Body of pancreas (tissue), 4 donors: ENCODE measurements around the gene PLIN4. TPM values are rescaled to one million over a fixed set of nuclear protein-coding genes. Genes with fewer than 3 reads are reported as not detected.

ENCODE experiments used
- ATAC-seq: fragments of 150-250 bp; one replicate; pipeline ENCODE4 v1.9.1; 2016
- DNase-seq, 4 donors: peaks; one replicate each; pipeline ENCODE4 v3.0.0-alpha.2; 2019
- H3K27ac ChIP-seq, 4 donors: fragments of 200-600 bp; sonication (generic); 1 replicate in 3 of 4; 2 replicates in 1 of 4; pipeline versions ENCODE4 v1.5.1 to v1.6.1; 2016 to 2019; ENCODE audit warnings: mild to moderate bottlenecking in 1 of 4, mixed read lengths in 1 of 4, moderate library complexity in 1 of 4
- H3K27me3 ChIP-seq, 2 donors: fragments of 200-600 bp; sonication (generic); one replicate each; pipeline ENCODE4 v1.6.0; 2016; ENCODE audit warnings: mild to moderate bottlenecking in 1 of 2
- H3K36me3 ChIP-seq, 2 donors: fragments of 200-600 bp; sonication (generic); replicated peaks in 1 of 2; 2 replicates each; pipeline ENCODE4 v1.5.1; 2016; ENCODE audit warnings: low read depth in 2 of 2; ENCODE audit not compliant: insufficient read depth in 1 of 2
- H3K4me1 ChIP-seq: fragments of 200-600 bp; sonication (generic); one replicate; pipeline ENCODE4 v1.6.0; 2016
- H3K4me3 ChIP-seq, 2 donors: fragments of 200-600 bp; sonication (generic); 1 replicate in 1 of 2; 2 replicates in 1 of 2; pipeline ENCODE4 v1.5.1; 2016 to 2019
- H3K9me3 ChIP-seq, 3 donors: fragments of 200-600 bp; sonication (generic); 1 replicate in 2 of 3; 2 replicates in 1 of 3; pipeline ENCODE4 v1.5.1; 2016
- CTCF ChIP-seq, 7 experiments: fragments of 450-650 bp in 4 of 7; fragments of 200-600 bp in 3 of 7; sonication (generic) in 3 of 7; IDR thresholded peaks; one replicate each; pipeline ENCODE4 v1.5.1; 2016 to 2019; ENCODE audit warnings: antibody characterized with exemption in 7 of 7
- POLR2A ChIP-seq, 3 donors: fragments of 450-650 bp; IDR thresholded peaks; one replicate each; pipeline ENCODE4 v1.6.1; 2016; ENCODE audit warnings: antibody characterized with exemption in 3 of 3, mild to moderate bottlenecking in 2 of 3
- WGBS, 2 donors: methylation state at CpG; one replicate each; pipeline ENCODE4 v1.1.5; 2017; 5-methylcytosine and 5-hydroxymethylcytosine counted together
- intact Hi-C: fragments of 100-400 bp; cut with DNase I; formaldehyde crosslinking; loops from one replicate; pipeline ENCODE4 v1.15.1; 2023
- total RNA-seq, 2 donors: library from RNA; depleted of rRNA; stranded (reverse); fragments of >200 nt; gene quantifications; one replicate each; pipeline ENCODE4 v1.1.0, GENCODE V29; 2016

PLIN4 gene
- total RNA-seq, 2 donors from 2014 or later = 18.9 to 125 TPM

GRCh38 chr19:4504297-4504701 lies 14.0 kb downstream of the PLIN4 start:
- intact Hi-C loops = no loop called here

GRCh38 chr19:4503825-4504170 lies 14.5 kb downstream of the PLIN4 start:
- no peak for TF ChIP-seq POLR2A (IDR thresholded peaks at IDR 0.05)
- no peak for TF ChIP-seq CTCF (IDR thresholded peaks at IDR 0.05)
- no peaks in the 10 kb centered on the region for H3K4me1 ChIP-seq
- H3K27me3 ChIP-seq = no peaks in the 10 kb centered on the region
- no peak overlapping the region for H3K27ac ChIP-seq
- WGBS, 2 donors = 90 to 95% methylated on average over 7 to 10 of the region's 10 CpGs
- ATAC-seq (no peak), DNase-seq (no peak)
- intact Hi-C loops = no loop called here
- H3K36me3 ChIP-seq = peaks cover 0 to 2% of the 10 kb centered on the region in 2 donors
- no peaks in the 10 kb centered on the region for H3K9me3 ChIP-seq
- no peak overlapping the region for H3K4me3 ChIP-seq

More at GRCh38 chr19:4504297-4504701, 14.0 kb downstream of the PLIN4 start:
- no peaks in the 10 kb centered on the region for H3K9me3 ChIP-seq
- H3K36me3 ChIP-seq = peaks cover 0 to 2% of the 10 kb centered on the region in 2 donors
- no peak overlapping the region for H3K27ac ChIP-seq
- no peaks in the 10 kb centered on the region for H3K27me3 ChIP-seq
- 90% methylated on average over 21 of the region's 23 CpGs; no CpG with 5 or more reads in 1 of the 2 donors for WGBS, 2 donors
- no peak overlapping the region for H3K4me3 ChIP-seq
- ATAC-seq = no peak
- TF ChIP-seq POLR2A (IDR thresholded peaks at IDR 0.05) = no peak
- no peaks in the 10 kb centered on the region for H3K4me1 ChIP-seq
- no peak for DNase-seq

GRCh38 chr19:4503132-4503824 lies 15.0 kb downstream of the PLIN4 start:
- TF ChIP-seq CTCF (IDR thresholded peaks at IDR 0.05) = no peak
- no peak for TF ChIP-seq POLR2A (IDR thresholded peaks at IDR 0.05)
- no peak overlapping the region for H3K27ac ChIP-seq
- no peak overlapping the region for H3K4me3 ChIP-seq
- no peaks in the 10 kb centered on the region for H3K9me3 ChIP-seq
- no peaks in the 10 kb centered on the region for H3K4me1 ChIP-seq
- intact Hi-C loops = no loop called here
- WGBS, 2 donors = 74 to 91% methylated on average over 5 to 20 of the region's 25 CpGs
- DNase-seq = no peak
- peaks cover 0 to 2% of the 10 kb centered on the region in 2 donors for H3K36me3 ChIP-seq
- no peaks in the 10 kb centered on the region for H3K27me3 ChIP-seq
- no peak for ATAC-seq

GRCh38 chr19:4502282-4503131 lies 15.8 kb downstream of the PLIN4 start:
- ATAC-seq (no peak), DNase-seq (no peak)
- TF ChIP-seq CTCF (IDR thresholded peaks at IDR 0.05) (no peak), POLR2A (IDR thresholded peaks at IDR 0.05) (no peak)
- Histone ChIP-seq H3K4me3 (no peak overlapping the region), H3K27me3 (no peaks in the 10 kb centered on the region), H3K4me1 (no peaks in the 10 kb centered on the region), H3K9me3 (no peaks in the 10 kb centered on the region), H3K27ac (no peak overlapping the region), H3K36me3 (peaks cover 0 to 4% of the 10 kb centered on the region in 2 donors)
- WGBS, 2 donors = 82 to 91% methylated on average over 23 to 28 of the region's 37 CpGs
- intact Hi-C loops = no loop called here

- H3K36me3 ChIP-seq = peaks cover 0 to 4% of the 10 kb centered on the region in 2 donors
- H3K4me1 ChIP-seq = no peaks in the 10 kb centered on the region
- no peaks in the 10 kb centered on the region for H3K27me3 ChIP-seq
- no peak overlapping the region for H3K27ac ChIP-seq
- no peaks in the 10 kb centered on the region for H3K9me3 ChIP-seq
- no peak overlapping the region for H3K4me3 ChIP-seq
- intact Hi-C loops = no loop called here
- TF ChIP-seq POLR2A (IDR thresholded peaks at IDR 0.05) = no peak
- TF ChIP-seq CTCF (IDR thresholded peaks at IDR 0.05) = no peak
- WGBS, 2 donors = 82 to 91% methylated on average over 6 to 21 of the region's 25 CpGs
- DNase-seq (no peak), ATAC-seq (no peak)
These were observed 16.6 kb downstream of the PLIN4 start for GRCh38 chr19:4501691-4502090.
